GM23248 (cell line): ENCODE results near the gene FOXL1.

Experiments
- EZH2 ChIP-seq: fragments of 200-600 bp; sonication (generic); IDR thresholded peaks from 2 replicates; pipeline ENCODE4 v1.6.1; 2018; ENCODE audit warnings: antibody characterized with exemption, mild to moderate bottlenecking; ENCODE audit not compliant: insufficient read depth, poor library complexity, severe bottlenecking
- EZH2phosphoT487 ChIP-seq: fragments of 200-600 bp; sonication (generic); IDR thresholded peaks from 2 replicates; pipeline ENCODE4 v1.6.1; 2018; ENCODE audit warnings: antibody characterized with exemption, moderate library complexity, mild to moderate bottlenecking, low read depth; ENCODE audit not compliant: insufficient read depth

- no peak for TF ChIP-seq EZH2
- TF ChIP-seq EZH2phosphoT487: no peak
These were observed 52.1 kb downstream of the FOXL1 start for GRCh38 chr16:86630471-86630870.
